GM12892 (cell line): ENCODE results near the gene SPDEF.

Experiments
- POLR2A ChIP-seq: IDR thresholded peaks from 2 replicates; pipeline ENCODE4 v1.6.1; 2011; ENCODE audit warnings: low read depth, low read length, control low read depth
- POLR2AphosphoS5 ChIP-seq: IDR thresholded peaks from 2 replicates; pipeline ENCODE4 v1.6.1; 2011; ENCODE audit warnings: low read depth, low read length, control low read depth
- TAF1 ChIP-seq: IDR thresholded peaks from 2 replicates; pipeline ENCODE4 v1.6.1; 2011; ENCODE audit warnings: low read depth, mild to moderate bottlenecking, control low read depth, low read length, borderline replicate concordance

GRCh38 chr6:34587851-34588250 is 31.7 kb upstream of the SPDEF start:
- TF ChIP-seq TAF1 (no peak), POLR2AphosphoS5 (no peak), POLR2A (no peak)
